Stomach (tissue), 9 donors: ENCODE results near the gene CFAP61. TPM values are rescaled to one million over a fixed set of nuclear protein-coding genes. Genes with fewer than 3 reads are reported as not detected.

Experiments
- DNase-seq, 2 donors: peaks; one replicate each; pipeline versions ENCODE4 v3.0.0 to v3.0.0-alpha.2; 2013 to 2019
- H3K27ac ChIP-seq, 5 donors: fragments of 200-600 bp in 4 of 5; sonication (generic) in 4 of 5; one replicate each; pipeline ENCODE4 v1.5.1; 2013 to 2019; ENCODE audit warnings: mild to moderate bottlenecking in 1 of 5, moderate library complexity in 1 of 5
- H3K27me3 ChIP-seq, 3 donors: fragments of 200-600 bp; sonication (generic); one replicate each; pipeline ENCODE4 v1.5.1; 2017 to 2019; ENCODE audit warnings: mixed run types in 1 of 3
- H3K36me3 ChIP-seq, 4 donors: fragments of 200-600 bp; sonication (generic); 1 replicate in 3 of 4; 2 replicates in 1 of 4; pipeline ENCODE4 v1.5.1; 2016 to 2019
- H3K4me1 ChIP-seq, 4 donors: fragments of 200-600 bp; sonication (generic); one replicate each; pipeline ENCODE4 v1.5.1; 2016 to 2019
- H3K4me3 ChIP-seq, 4 donors: fragments of 200-600 bp; sonication (generic) in 3 of 4; one replicate each; pipeline ENCODE4 v1.5.1; 2016 to 2019; ENCODE audit warnings: mild to moderate bottlenecking in 1 of 4
- H3K9me3 ChIP-seq, 4 donors: fragments of 200-600 bp; sonication (generic); one replicate each; pipeline ENCODE4 v1.5.1; 2016 to 2019
- CTCF ChIP-seq, 7 experiments: fragments of 450-650 bp in 4 of 7; fragments of 200-600 bp in 3 of 7; sonication (generic) in 3 of 7; IDR thresholded peaks; one replicate each; pipeline ENCODE4 v1.5.1; 2016 to 2019; ENCODE audit warnings: antibody characterized with exemption in 7 of 7, control low read depth in 2 of 7, mild to moderate bottlenecking in 1 of 7
- EP300 ChIP-seq: sonication (generic); formaldehyde crosslinking; IDR thresholded peaks from one replicate; pipeline ENCODE4 v1.6.1; 2017; ENCODE audit warnings: antibody characterized with exemption
- POLR2A ChIP-seq, 4 donors: fragments of 450-650 bp; IDR thresholded peaks; one replicate each; pipeline ENCODE4 v1.6.1; 2016; ENCODE audit warnings: antibody characterized with exemption in 4 of 4, control low read depth in 2 of 4, mild to moderate bottlenecking in 1 of 4, moderate library complexity in 1 of 4
- POLR2AphosphoS5 ChIP-seq, 3 donors: sonication (generic); formaldehyde crosslinking; IDR thresholded peaks; one replicate each; pipeline ENCODE4 v1.6.1; 2016; ENCODE audit warnings: antibody characterized with exemption in 3 of 3
- WGBS, 5 donors: extraction: QIAGEN DNeasy Blood & Tissue Kit in 3 of 5; methylation state at CpG; one replicate each; pipeline versions ENCODE4 v1.1.5 to v1.1.7; 2013 to 2018; 5-methylcytosine and 5-hydroxymethylcytosine counted together
- intact Hi-C: fragments of 100-400 bp; cut with DNase I; formaldehyde crosslinking; loops from one replicate; pipeline ENCODE4 v1.15.1; 2023; ENCODE audit warnings: low total_unique reads
- polyA plus RNA-seq, 3 donors: library from polyadenylated mRNA; stranded (reverse); fragments of 200-250 nt; gene quantifications; one replicate each; pipeline ENCODE4 v1.2.3, GENCODE V29; 2013
- total RNA-seq, 5 donors: library from RNA; depleted of rRNA; stranded (reverse); fragments of >200 nt; gene quantifications; one replicate each; pipeline versions ENCODE4 v1.1.0 to v1.2.3, GENCODE V29; 2014 to 2016
- donor health status: healthy with polysubstance abuse.
- donor health status: Bipolar disorder and iron deficiency.
- donor health status: healthy.

Gene CFAP61
- total and polyA plus RNA-seq, 8 donors, result not detected

- Histone ChIP-seq H3K27ac (no peak overlapping the region), H3K9me3 (no peaks in the 10 kb centered on the region), H3K27me3 (no peaks in the 10 kb centered on the region), H3K4me1 (peaks cover 0 to 29% (median 21%) of the 10 kb centered on the region in 4 donors), H3K4me3 (no peak overlapping the region), H3K36me3 (peaks cover 0 to 58% (median 52%) of the 10 kb centered on the region in 4 donors)
- intact Hi-C loops, result no loop called here
- TF ChIP-seq CTCF (IDR thresholded peaks at IDR 0.05) (no peak), EP300 (no peak), POLR2AphosphoS5 (IDR thresholded peaks at IDR 0.05) (no peak), POLR2A (IDR thresholded peaks at IDR 0.05) (no peak)
- no peak for DNase-seq
Observed at GRCh38 chr20:20024942-20025341, 27.4 kb upstream of the CFAP61 start.

GRCh38 chr20:20027284-20027683, 25.0 kb upstream of the CFAP61 start:
- Histone ChIP-seq H3K27ac (no peak overlapping the region), H3K9me3 (no peaks in the 10 kb centered on the region), H3K4me3 (no peak overlapping the region), H3K36me3 (peaks cover 0 to 79% (median 71%) of the 10 kb centered on the region in 4 donors), H3K27me3 (no peaks in the 10 kb centered on the region), H3K4me1 (peaks cover 0 to 8% (median 3%) of the 10 kb centered on the region in 4 donors)
- no peak for DNase-seq
- 84 to 86% (median 85%) methylated on average over 2 of the region's 2 CpGs for whole genome bisulfite sequencing, 5 donors
- TF ChIP-seq CTCF (IDR thresholded peaks at IDR 0.05) (no peak), POLR2A (IDR thresholded peaks at IDR 0.05) (no peak), POLR2AphosphoS5 (IDR thresholded peaks at IDR 0.05) (no peak), EP300 (no peak)
- intact Hi-C loops, result no loop called here

GRCh38 chr20:20031790-20032189, 20.5 kb upstream of the CFAP61 start:
- peaks cover 39 to 100% (median 92%) of the 10 kb centered on the region in 4 donors for H3K36me3 ChIP-seq
- H3K4me3 ChIP-seq, result no peak overlapping the region
- H3K27ac ChIP-seq, result no peak overlapping the region
- no peaks in the 10 kb centered on the region for H3K4me1 ChIP-seq
- 81 to 88% (median 86%) methylated on average over 5 of the region's 5 CpGs for WGBS, 5 donors
- no peak for DNase-seq
- intact Hi-C loops, result no loop called here
- H3K9me3 ChIP-seq, result no peaks in the 10 kb centered on the region
- H3K27me3 ChIP-seq, result no peaks in the 10 kb centered on the region
- no peak for TF ChIP-seq CTCF (IDR thresholded peaks at IDR 0.05)
- no peak for TF ChIP-seq POLR2AphosphoS5 (IDR thresholded peaks at IDR 0.05)
- TF ChIP-seq EP300, result no peak
- no peak for TF ChIP-seq POLR2A (IDR thresholded peaks at IDR 0.05)

GRCh38 chr20:20034486-20034885, 17.8 kb upstream of the CFAP61 start:
- Histone ChIP-seq H3K4me3 (no peak overlapping the region), H3K27me3 (no peaks in the 10 kb centered on the region), H3K4me1 (no peaks in the 10 kb centered on the region), H3K36me3 (peaks cover 62 to 100% (median 93%) of the 10 kb centered on the region in 4 donors), H3K27ac (no peak overlapping the region), H3K9me3 (no peaks in the 10 kb centered on the region)
- TF ChIP-seq EP300 (no peak), POLR2A (IDR thresholded peaks at IDR 0.05) (no peak), CTCF (IDR thresholded peaks at IDR 0.05) (no peak), POLR2AphosphoS5 (IDR thresholded peaks at IDR 0.05) (no peak)
- no peak for DNase-seq
- intact Hi-C loops, result no loop called here
- 64 to 83% (median 71%) methylated on average over 4 of the region's 4 CpGs for WGBS, 5 donors
